Large intestine (tissue), 3 donors: ENCODE data around the gene TEX261. TPM values are rescaled to one million over a fixed set of nuclear protein-coding genes. Genes with fewer than 3 reads are reported as not detected.
"Not testable (repeated sequence)": the region's sequence is repeated elsewhere in the genome, so short reads cannot be mapped to it uniquely, and the experiment has no call there.

Source experiments
- DNase-seq, 2 donors: peaks; one replicate each; pipeline versions ENCODE4 v3.0.0 to v3.0.0-alpha.2; 2013
- H3K27ac ChIP-seq: one replicate; pipeline ENCODE4 v1.5.1; 2013; ENCODE audit warnings: low read length
- H3K27me3 ChIP-seq: 2 replicates; pipeline ENCODE4 v1.6.1; 2013; ENCODE audit warnings: low read length; ENCODE audit not compliant: control insufficient read depth, insufficient read depth
- H3K36me3 ChIP-seq: 2 replicates; pipeline ENCODE4 v1.6.1; 2013; ENCODE audit warnings: low read length; ENCODE audit not compliant: control insufficient read depth, insufficient read depth
- H3K4me1 ChIP-seq: one replicate; pipeline ENCODE4 v1.6.1; 2013; ENCODE audit warnings: low read length; ENCODE audit not compliant: control insufficient read depth, insufficient read depth
- H3K4me3 ChIP-seq: one replicate; pipeline ENCODE4 v1.5.1; 2013; ENCODE audit warnings: low read length
- H3K9me3 ChIP-seq: one replicate; pipeline ENCODE4 v1.6.1; 2013; ENCODE audit warnings: mild to moderate bottlenecking, low read depth, low read length, moderate library complexity; ENCODE audit not compliant: control insufficient read depth
- WGBS: methylation state at CpG from one replicate; pipeline ENCODE4 v1.1.5; 2013; ENCODE audit warnings: low lambda C conversion rate; ENCODE audit not compliant: insufficient coverage; 5-methylcytosine and 5-hydroxymethylcytosine counted together
- polyA plus RNA-seq: library from polyadenylated mRNA; unstranded; fragments of 120-200 nt; gene quantifications from one replicate; pipeline ENCODE4 v1.2.1, GENCODE V29; 2013

TEX261 gene
- polyA plus RNA-seq, 1 donor: 43.6 TPM

- not testable (repeated sequence) for DNase-seq, H3K27ac ChIP-seq, H3K4me1 ChIP-seq, H3K27me3 ChIP-seq, H3K4me3 ChIP-seq, H3K9me3 ChIP-seq, H3K36me3 ChIP-seq
- WGBS: no CpG with 5 or more reads among the region's 6 CpGs
Observed at GRCh38 chr2:71011786-71012185, 17.1 kb upstream of the TEX261 start.

- Histone ChIP-seq H3K27ac (no peak overlapping the region), H3K4me1 (no peaks in the 10 kb centered on the region), H3K9me3 (no peaks in the 10 kb centered on the region), H3K4me3 (no peak overlapping the region), H3K36me3 (no peaks in the 10 kb centered on the region), H3K27me3 (peaks cover 3% of the 10 kb centered on the region)
- no peak for DNase-seq
- whole genome bisulfite sequencing: no CpG with 5 or more reads among the region's 13 CpGs
Observed at GRCh38 chr2:71008342-71008741, 13.7 kb upstream of the TEX261 start.

- H3K27ac ChIP-seq: no peak overlapping the region
- WGBS: no CpG with 5 or more reads among the region's 5 CpGs
Observed at GRCh38 chr2:71006955-71007799, 12.5 kb upstream of the TEX261 start.

GRCh38 chr2:71006323-71006722 is 11.7 kb upstream of the TEX261 start:
- Histone ChIP-seq H3K27ac (no peak overlapping the region), H3K4me3 (no peak overlapping the region), H3K27me3 (no peaks in the 10 kb centered on the region), H3K4me1 (peaks cover 11% of the 10 kb centered on the region), H3K9me3 (no peaks in the 10 kb centered on the region), H3K36me3 (no peaks in the 10 kb centered on the region)
- no peak for DNase-seq
- WGBS: no CpG with 5 or more reads among the region's 2 CpGs

More at GRCh38 chr2:71006955-71007799, 12.5 kb upstream of the TEX261 start:
- Histone ChIP-seq H3K27me3 (peaks cover 3% of the 10 kb centered on the region), H3K4me1 (peaks cover 5% of the 10 kb centered on the region), H3K4me3 (no peak overlapping the region), H3K9me3 (no peaks in the 10 kb centered on the region), H3K36me3 (no peaks in the 10 kb centered on the region)
- no peak for DNase-seq

- Histone ChIP-seq H3K27me3 (no peaks in the 10 kb centered on the region), H3K36me3 (no peaks in the 10 kb centered on the region), H3K27ac (no peak overlapping the region), H3K4me1 (peaks cover 18% of the 10 kb centered on the region), H3K9me3 (no peaks in the 10 kb centered on the region), H3K4me3 (no peak overlapping the region)
- DNase-seq: no peak
- no CpG with 5 or more reads among the region's 10 CpGs for WGBS
Observed at GRCh38 chr2:71005271-71006202, 10.9 kb upstream of the TEX261 start.

- Histone ChIP-seq H3K9me3 (no peaks in the 10 kb centered on the region), H3K27ac (no peak overlapping the region), H3K36me3 (no peaks in the 10 kb centered on the region), H3K4me1 (peaks cover 18% of the 10 kb centered on the region), H3K4me3 (no peak overlapping the region), H3K27me3 (no peaks in the 10 kb centered on the region)
- no peak for DNase-seq
- no CpG with 5 or more reads among the region's 6 CpGs for WGBS
Observed at GRCh38 chr2:71004857-71005256, 10.2 kb upstream of the TEX261 start.

- Histone ChIP-seq H3K4me3 (no peak overlapping the region), H3K9me3 (no peaks in the 10 kb centered on the region), H3K36me3 (no peaks in the 10 kb centered on the region), H3K4me1 (peaks cover 18% of the 10 kb centered on the region), H3K27me3 (no peaks in the 10 kb centered on the region), H3K27ac (no peak overlapping the region)
- WGBS: no CpG with 5 or more reads among the region's 11 CpGs
- no peak for DNase-seq
Observed at GRCh38 chr2:71003966-71004755, 9.5 kb upstream of the TEX261 start.

- Histone ChIP-seq H3K36me3 (no peaks in the 10 kb centered on the region), H3K27ac (no peak overlapping the region), H3K27me3 (no peaks in the 10 kb centered on the region), H3K9me3 (no peaks in the 10 kb centered on the region), H3K4me1 (peaks cover 18% of the 10 kb centered on the region), H3K4me3 (no peak overlapping the region)
- WGBS: 93% methylated on average over 4 of the region's 6 CpGs
- DNase-seq: no peak
Observed at GRCh38 chr2:71003396-71003795, 8.7 kb upstream of the TEX261 start.

- Histone ChIP-seq H3K27ac (peak overlapping the region; percentile 80), H3K27me3 (no peaks in the 10 kb centered on the region), H3K4me3 (no peak overlapping the region), H3K9me3 (no peaks in the 10 kb centered on the region), H3K4me1 (peaks cover 18% of the 10 kb centered on the region), H3K36me3 (no peaks in the 10 kb centered on the region)
- no CpG with 5 or more reads among the region's 11 CpGs for WGBS
- peak; percentile 86 to 95 for DNase-seq
Observed at GRCh38 chr2:71001981-71002570, 7.4 kb upstream of the TEX261 start.

- WGBS: no CpG with 5 or more reads among the region's 5 CpGs
- DNase-seq: no peak
- H3K4me3 ChIP-seq: no peak overlapping the region
- H3K9me3 ChIP-seq: no peaks in the 10 kb centered on the region
- peak overlapping the region; percentile 80 for H3K27ac ChIP-seq
- H3K4me1 ChIP-seq: peaks cover 18% of the 10 kb centered on the region
- H3K36me3 ChIP-seq: no peaks in the 10 kb centered on the region
- no peaks in the 10 kb centered on the region for H3K27me3 ChIP-seq
Observed at GRCh38 chr2:71001592-71001927, 6.9 kb upstream of the TEX261 start.
